Transverse colon (tissue), 3 donors: ENCODE results near the gene ADAM22.

Experiments
- POLR2A ChIP-seq: fragments of 450-650 bp; IDR thresholded peaks from one replicate; pipeline ENCODE4 v1.6.1; 2016; ENCODE audit warnings: antibody characterized with exemption, mild to moderate bottlenecking, moderate library complexity
- POLR2AphosphoS5 ChIP-seq, 3 donors: sonication (generic); formaldehyde crosslinking; IDR thresholded peaks; one replicate each; pipeline ENCODE4 v1.6.1; 2016; ENCODE audit warnings: antibody characterized with exemption in 3 of 3

DNA sequence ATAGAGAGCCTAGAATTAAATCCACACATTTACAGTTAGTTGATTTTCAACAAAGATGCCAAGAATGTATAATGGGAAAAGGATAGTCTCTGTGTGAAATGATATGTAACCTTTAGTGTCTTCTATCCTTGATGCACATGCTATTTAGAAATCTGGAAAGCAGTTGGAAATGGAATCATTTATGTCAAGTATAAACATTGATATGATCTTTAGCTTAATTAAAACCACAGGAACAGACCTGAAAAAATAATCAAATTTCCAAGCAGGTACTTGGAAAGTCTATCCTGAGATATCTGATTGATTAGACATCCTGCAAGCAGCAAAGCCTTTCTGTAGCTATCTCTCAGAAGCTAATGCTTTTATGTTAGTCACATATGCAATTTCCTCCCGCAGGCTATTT, 310.2 kb downstream of the ADAM22 start:
- TF ChIP-seq POLR2A (no peak), POLR2AphosphoS5 (IDR thresholded peaks at IDR 0.05) (no peak)
